GM18907 (cell line): ENCODE data around the gene DNER.

Experiments used
- ATAC-seq: cut with Tn5 transposase; IDR thresholded peaks from one replicate; pipeline ENCODE4 v1.9.1; 2021; ENCODE audit warnings: mild to moderate bottlenecking, moderate library complexity; ENCODE audit not compliant: unreplicated experiment

Gene DNER

DNA sequence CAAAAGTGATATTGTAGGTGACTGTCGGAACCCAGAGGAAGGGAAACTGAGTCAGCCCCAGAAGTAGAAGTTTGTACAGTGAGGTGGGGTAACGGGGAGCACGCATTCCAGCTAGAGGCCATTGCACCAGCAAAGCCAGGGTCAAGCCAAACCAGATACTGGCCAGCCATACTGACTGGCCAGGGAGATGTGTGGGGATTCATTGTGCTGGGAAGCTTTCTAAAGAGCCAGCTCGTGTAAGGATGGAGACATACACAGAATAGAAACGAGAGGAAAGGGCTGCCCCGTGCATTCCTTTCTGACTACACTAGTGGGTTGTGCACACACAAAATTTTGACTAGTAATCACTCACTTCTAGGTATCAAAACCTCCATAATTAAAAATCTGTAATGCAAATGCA is 268.0 kb downstream of the DNER start:
- no peak for ATAC-seq

DNA sequence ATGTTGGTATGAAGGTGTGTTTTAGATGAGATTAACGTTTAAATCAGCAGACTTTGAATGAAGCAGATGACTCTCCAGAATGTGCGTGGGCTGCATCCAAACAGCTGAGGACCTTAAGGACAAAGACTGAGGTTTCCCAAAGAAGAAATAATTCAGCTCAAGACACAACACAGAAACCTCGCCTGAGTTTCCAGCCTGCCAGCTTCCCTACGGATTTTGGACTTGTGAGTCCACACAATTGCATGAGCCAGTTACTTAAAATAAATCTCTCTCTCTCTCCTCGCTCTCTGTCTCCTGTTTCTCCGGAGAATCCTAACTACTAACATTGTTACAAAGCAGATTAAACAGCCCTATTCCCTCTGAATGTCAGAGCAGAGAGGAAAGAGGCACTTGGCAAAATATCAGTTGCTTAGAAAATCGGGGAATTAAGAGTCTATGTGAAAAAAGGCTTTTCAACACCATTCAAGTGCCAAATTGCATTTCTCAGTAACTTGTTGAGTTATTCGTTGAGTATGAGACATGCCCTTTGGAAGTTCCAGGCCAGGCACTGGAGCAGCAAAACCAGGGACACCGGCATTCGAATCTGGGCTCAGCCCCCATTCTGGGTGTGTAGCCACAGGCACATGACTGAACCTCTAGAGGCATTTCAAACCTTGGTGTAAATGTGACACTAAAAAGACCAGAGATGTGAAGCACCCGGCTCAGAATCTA is 268.7 kb downstream of the DNER start:
- ATAC-seq = no peak

DNA sequence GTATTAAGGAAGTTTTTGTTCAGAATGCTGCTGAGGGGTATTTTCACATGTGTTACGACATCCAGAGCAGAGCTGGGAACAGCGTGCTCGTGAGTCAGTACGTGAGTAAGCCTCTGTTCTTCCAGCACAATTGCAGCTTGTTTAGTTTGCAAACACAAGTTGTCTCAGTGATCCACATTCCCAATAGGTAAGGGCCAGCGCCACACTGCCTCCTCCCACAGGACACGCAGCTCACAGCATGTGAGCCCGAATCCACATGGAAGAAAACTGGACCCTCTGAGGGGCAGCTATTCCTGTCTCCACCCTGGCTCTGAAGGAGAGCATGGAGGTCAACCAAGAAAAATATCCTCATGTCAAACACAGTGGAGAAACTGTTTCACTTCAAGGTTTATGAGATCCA is 269.3 kb downstream of the DNER start:
- ATAC-seq = no peak

DNA sequence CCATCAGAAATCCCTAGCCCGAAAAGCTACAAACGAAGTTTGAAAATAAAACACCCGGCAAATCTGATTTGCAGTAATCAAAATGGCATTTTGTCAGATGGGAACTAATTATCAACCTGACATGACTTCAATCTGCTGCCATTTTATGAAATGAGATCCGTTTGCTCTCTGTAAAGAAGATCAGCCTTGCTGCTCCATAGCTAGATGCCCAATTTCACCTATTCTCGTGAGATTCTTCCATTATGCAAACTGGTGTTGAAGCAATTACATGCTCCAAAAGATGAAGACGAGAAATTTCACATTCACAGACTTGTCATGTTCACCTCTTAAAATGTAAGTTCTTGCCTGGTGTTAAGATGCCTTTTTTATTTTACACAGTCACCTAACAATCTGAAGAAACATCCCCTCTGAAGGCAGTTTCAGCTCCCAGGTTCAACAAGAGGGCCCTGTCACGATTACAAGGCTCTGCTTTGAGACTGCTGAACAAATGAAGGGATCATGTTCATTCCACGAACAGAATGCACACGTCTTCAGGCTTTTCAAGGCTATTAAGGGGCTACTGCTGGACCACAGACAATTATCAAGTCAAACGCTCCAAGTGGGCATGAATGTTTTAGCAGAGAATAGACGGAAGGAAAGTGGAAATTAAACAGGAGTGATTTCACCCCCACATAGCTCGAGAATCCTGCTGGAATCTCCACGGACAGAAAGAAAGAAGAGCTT is 270.6 kb downstream of the DNER start:
- no peak for ATAC-seq

DNA sequence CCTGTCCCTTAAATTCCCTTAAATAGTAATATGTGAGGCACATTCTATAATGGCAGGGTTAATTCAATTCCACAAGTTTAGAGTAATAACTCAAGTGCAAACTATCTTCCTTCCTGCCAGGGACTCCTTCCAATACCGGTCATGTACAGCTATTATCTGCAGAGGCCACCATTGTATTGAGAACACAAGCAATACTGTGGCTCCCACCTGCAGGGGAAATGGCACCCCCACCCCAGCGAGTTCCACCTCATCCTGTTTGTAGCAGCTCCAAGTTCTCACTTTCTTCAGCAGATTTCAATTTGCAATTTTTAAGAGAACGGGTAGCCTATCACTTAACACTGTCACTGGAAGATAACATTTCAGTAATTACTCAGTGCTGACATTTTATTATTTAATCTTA is 271.2 kb downstream of the DNER start:
- no peak for ATAC-seq

DNA sequence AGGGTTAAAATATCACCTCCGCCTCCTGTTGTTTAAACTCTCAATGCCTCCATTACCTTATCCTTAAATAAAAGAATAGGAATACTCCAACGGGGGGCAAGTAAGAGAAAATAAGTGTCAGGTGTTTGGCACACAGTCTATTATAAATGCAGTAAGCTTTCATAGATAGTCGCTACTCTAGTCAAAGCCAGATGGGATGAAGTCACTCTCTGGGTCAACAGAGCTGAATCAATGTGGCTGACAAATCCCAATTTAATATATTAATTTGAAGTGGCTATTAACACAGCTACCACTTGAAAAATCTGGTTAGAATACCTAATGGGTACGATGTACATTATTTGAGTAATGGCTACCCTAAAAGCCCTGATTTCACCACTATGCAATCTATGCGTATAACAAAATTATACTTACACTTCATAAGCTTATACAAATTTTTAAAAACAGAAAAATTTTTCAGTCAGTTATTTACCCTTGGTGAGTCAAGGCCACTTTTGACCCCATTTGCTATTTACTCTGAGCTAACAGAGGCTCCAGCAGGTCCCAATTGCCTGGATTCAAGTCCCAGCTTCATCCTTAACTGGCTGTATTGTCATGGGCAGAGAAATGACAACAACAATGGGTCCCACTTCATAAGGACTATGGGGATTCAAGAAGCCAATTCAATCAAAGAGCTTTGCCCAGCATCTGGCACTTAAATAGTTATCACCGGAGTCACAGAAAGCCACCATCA is 275.8 kb downstream of the DNER start:
- no peak for ATAC-seq

DNA sequence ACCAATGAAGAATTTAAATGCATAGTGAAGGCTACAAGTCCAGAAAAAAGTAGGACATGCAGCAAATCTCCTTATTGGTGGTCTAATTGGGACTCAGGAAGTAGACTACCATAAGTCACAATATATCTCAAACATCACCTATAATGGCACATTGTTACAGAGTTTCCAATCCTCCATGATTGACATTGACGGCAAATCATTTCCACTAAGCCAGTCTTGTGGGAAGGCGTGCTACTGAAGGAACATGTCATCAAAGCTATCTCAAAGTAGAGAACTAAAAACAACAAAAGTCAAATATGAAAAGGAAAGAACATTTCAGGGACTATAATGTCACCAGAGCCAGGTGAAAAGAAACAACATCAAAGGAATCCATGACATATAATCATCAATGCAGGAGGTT is 276.9 kb downstream of the DNER start:
- no peak for ATAC-seq

DNA sequence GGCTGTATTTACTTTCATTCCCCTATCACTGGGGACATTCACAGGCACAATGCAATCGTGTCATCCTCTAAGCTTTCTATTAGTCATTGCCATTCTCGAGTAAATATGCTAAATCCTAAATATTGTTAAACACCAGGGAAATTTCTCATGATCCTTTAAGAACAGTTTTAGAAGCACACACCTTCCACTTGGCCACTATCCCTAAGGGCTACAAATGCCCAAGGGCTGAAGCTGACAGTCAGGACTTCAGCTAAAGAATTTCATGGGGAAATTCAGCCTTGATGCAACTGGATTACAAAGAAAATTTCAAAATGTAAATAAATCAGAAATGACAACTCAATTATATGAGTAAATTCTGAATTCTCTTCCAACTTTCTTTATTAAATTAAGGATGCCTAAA is 280.2 kb downstream of the DNER start:
- no peak for ATAC-seq

DNA sequence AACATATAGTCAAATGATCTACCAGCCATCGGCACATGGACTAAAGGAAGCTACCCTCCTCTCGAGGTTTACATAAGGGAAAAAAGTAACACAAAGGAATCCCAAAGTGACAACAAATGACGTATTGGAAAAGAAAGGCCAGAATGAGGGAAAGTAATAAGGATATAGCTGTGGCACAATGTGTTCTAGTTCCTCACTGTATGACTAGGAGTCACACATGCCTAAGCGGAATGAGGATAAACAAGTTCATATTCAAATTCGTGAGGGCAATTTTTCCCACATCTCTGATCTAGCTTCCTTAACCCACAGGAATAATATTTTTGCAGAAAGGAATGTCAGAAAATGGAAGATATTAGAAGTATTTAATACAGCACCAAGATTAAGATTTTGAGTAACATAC is 281.0 kb downstream of the DNER start:
- ATAC-seq = no peak

DNA sequence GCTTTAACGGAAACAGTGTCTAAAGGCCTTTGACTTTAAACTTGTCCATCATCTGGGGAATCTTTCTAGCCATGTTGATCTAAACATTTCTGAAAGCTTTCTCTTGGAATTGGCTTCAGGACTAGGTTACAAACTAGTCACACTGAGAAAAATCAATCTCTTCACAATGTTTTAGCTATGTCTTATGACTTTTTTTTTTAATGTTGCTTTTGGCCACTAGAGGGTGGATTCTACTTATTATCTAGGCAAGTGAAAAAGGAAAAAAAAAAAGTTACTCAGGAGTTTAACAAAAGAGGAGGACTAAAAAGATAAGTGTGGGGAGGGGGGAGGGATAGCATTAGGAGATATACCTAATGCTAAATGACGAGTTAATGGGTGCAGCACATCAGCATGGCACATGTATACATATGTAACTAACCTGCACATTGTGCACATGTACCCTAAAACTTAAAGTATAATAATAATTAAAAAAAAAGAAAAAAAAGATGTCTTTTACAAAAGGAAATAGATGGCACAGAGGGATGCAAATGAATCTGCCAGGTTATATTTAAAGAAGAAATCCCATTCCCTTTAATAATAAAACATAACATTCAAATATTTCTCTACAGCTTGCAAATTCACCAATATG is 282.9 kb downstream of the DNER start:
- ATAC-seq = no peak

DNA sequence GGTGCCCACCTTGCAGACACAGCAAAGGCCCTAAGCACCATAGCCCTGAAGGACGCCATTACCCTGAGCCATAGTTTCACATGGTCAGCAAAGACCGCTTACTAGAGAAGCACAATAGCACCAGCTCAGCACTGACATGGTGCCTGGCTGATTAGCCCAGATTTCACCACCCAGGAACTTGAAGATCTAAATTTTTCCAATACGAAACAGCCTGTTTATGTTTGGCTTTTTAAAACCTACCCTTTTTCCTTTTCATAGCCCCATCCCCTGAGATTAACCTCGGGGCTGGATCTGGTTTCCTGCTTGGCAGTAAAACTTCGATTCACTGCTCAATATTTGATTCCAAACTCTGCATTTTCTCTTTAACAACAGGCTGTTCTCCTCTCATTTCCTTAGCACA is 284.8 kb downstream of the DNER start:
- ATAC-seq = no peak

DNA sequence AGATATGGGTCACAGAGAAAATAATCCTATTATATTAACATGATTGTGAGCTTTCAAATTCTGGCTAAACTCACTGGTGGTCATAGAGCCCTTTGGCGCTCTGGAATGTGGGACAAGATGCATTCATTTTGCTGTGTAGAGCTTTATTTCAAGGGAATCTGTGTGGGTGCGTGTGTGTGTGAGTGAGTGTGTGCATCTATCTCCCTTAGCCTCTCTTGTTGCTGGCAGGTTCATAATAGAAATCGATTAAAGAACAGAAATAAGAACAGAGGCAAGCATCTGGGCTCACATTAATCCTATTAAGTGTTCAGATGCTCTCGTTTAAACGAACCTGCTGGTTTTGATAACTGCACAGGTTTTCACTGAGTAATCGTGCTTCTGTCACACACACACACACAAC is 287.9 kb downstream of the DNER start:
- no peak for ATAC-seq

DNA sequence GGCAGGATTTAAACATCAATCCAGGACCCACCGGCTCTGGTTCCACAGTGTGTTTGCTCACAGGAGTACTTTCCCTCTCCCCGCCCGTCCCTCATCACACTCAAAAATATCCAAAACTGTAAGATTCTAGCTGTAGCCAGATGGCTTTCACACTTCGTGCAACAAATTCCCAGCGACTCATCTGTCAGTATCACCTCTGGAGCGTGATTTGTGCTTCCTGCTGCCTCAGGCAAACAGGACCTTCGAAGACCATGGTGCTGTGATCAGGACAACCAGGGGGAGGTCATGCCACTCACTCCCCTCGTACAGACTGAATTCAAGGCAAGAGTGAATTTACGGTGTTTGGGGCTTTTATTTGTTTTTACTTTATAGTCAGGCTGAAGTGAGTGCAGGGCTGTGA is 288.8 kb downstream of the DNER start:
- ATAC-seq = no peak

DNA sequence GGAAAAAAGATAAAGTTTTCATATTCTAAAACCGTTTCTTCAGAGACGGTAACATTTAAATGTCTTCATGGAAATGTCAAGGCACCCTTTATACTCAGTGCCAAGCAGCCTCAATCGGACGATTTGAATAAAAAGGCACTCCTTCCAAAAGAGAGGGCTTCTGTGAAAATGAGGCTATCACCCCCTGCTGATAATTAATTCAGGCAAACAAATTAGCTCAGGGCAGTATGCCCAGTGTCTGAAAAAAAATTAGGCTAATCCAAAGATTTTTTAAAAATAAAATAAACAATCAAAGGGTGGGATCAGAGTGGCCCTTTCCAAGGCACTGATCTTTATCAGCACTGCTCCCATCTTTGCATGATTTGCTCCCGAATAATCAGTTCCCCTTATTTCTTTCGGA is 292.3 kb downstream of the DNER start:
- ATAC-seq = no peak

DNA sequence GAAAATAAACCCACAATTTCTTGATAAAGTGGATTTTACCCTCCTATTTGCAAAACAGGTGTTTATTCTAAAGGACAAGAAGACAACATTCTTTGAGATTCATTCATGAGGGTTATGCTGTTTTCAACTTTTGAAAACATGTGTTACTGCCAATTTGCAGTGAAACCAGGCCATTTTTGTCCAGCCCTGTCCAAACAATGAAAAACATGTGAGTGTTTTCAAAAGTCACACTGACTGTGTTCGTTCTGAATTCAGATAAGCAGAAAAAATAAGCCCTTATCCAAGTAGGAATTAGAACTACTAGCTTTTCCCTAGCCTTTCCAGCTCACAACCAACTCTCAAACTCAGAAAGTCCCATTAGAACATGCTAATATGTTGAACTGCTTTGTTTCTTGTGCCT is 295.2 kb downstream of the DNER start:
- ATAC-seq = no peak

DNA sequence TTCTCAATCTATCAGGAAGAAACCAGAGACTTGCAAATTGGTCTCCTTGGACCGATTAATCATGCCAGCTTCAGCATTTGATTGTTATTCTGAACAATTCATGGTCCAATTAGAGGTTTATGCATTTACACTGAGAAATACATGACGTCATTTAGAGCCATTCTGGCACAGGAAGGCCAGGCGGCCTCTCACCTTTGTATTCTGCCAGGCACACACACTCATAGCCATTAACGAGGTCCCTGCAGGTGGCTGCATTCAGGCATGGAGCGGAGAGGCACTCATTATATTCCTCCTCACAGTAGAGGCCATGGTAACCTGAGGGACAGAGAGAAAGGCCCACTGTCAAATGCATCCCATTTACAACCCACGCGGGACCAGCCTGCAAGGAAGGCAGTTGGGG is 296.4 kb downstream of the DNER start:
- ATAC-seq = no peak

DNA sequence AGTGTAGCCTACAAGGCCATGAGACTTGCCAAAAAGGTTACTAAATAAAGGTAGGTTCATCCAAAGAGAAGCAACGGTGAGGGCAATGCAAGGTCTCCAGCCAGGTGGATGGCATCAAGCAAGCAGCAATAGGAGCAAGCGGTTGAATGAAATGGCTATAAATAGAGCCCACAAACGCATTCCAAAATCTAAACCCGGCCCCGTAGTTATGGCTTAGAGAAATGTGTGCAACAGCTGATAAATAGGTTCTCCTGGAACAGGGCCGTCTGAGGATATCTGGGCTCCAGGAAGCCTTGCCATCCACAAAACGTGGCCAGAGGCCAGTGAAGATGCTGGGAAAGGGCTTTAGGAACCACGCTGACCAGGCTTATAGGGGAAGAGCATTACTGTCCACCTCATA is 297.2 kb downstream of the DNER start:
- no peak for ATAC-seq

DNA sequence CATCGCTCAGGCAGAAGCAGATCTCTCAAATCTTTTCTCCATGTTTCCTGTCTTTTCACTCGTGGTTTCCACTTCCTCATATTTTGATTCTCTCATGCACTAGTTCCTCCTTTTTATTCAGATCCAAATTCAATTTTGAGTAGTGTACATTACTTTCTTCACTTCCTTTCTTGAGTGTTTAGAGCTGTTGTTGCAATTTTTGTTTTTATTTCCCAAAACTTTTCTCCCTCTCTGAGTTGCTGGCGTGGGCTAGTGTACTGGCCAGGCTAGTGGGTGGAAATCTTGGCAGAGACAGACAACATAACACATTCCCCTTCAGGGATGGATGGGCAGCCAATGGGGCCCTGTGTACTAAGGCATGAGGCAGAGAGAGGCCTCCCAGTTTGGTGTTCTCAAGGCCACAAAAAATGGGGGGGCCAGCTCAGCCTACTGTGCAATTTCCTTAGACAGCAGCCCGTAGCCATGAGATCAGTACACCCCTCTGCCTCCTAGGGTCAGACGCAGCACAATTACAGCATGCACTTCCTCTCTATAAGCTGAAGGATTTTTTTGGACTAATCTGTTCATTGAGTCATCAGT is 298.1 kb downstream of the DNER start:
- no peak for ATAC-seq

DNA sequence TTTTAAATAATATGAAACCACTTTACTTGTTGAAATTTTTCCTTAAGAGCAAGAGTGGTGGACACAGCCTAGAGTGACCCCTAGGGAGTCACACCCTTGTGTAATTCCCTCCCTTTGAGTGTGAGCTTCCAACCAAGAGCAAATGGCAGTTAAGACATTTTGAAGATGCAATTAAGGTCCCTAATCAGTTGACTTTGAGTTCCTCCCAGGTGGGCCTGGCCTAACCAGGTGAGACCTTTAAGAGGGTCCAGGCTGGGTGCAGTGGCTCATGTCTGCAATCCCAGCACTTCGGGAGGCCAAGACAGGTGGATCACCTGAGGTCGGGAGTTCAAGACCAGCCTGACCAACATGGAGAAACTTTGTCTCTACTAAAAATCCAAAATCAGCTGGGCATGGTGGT is 299.7 kb downstream of the DNER start:
- ATAC-seq = no peak

DNA sequence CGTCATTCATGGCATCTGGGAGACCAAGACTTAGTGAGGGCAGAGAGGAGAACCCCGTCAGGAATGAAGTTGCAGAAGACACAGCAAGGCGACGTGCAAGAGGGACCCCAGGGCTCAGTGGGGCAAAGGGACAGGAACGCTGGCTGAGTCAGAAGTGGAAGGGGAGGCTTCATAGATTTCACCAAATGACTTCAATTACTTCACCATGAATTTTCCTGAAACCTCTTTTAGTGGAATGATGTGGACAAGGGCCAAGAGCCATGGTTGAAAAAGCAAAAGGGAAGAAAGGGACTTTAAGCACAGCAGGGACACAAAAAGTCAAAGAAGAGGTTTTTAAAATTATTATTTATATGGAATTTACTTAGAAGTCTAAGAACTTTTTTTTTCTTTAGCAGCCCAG is 301.7 kb downstream of the DNER start:
- no peak for ATAC-seq

DNA sequence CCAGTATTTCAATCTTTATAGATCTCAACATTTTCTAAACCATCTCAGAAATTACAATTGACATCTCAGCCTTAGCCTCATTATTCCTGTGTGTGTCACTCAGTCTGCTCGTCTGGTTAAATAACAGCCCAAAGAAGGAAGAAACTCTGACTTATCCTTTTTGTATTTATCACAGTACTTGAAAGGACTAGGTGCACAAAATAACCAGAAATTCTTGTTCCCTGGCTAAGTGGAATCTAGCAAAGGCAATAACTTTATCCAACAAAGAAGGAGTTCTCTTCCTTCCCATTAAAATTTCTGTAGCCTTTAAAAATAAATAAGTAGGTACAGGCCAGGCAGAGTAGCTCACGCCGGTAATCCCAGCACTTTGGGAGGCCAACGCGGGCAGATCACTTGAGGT is 303.4 kb downstream of the DNER start:
- no peak for ATAC-seq
